HepG2 (cell line): Measurements from ENCODE around the gene SLC35G2. TPM values are rescaled to one million over a fixed set of nuclear protein-coding genes. Genes with fewer than 3 reads are reported as not detected.

Experiments used
- FOXO1 ChIP-seq: sonication (generic); formaldehyde crosslinking; IDR thresholded peaks from 2 replicates; pipeline ENCODE4 v1.4.0; 2020; ENCODE audit warnings: missing genetic modification reagents
- HOMEZ ChIP-seq: IDR thresholded peaks from 2 replicates; pipeline ENCODE4 v1.6.1; 2016; ENCODE audit warnings: low read depth
- KDM5A ChIP-seq: fragments of 200-600 bp; sonication (generic); IDR thresholded peaks from 2 replicates; pipeline ENCODE4 v1.7.0; 2018; ENCODE audit warnings: antibody characterized with exemption, mild to moderate bottlenecking, low read length, borderline replicate concordance
- NR2F2 ChIP-seq: IDR thresholded peaks from 2 replicates; pipeline ENCODE4 v1.6.1; 2012; ENCODE audit warnings: low read depth, inconsistent platforms, borderline replicate concordance
- SOX6 ChIP-seq, 2 experiments: fragments of 450-650 bp in 1 of 2; sonication (generic) in 1 of 2; formaldehyde crosslinking in 1 of 2; IDR thresholded peaks; 2 replicates each; pipeline versions ENCODE4 v1.4.0 to v1.6.1; 2017 to 2020; ENCODE audit warnings: antibody characterized with exemption in 1 of 2, mild to moderate bottlenecking in 1 of 2, missing genetic modification reagents in 1 of 2
- TCF7L2 ChIP-seq: IDR thresholded peaks from 2 replicates; pipeline ENCODE4 v1.6.1; 2011; ENCODE audit warnings: mild to moderate bottlenecking, low read depth, low read length, moderate library complexity
- TERF1 ChIP-seq: sonication (generic); formaldehyde crosslinking; IDR thresholded peaks from 2 replicates; pipeline ENCODE4 v1.8.0; 2022; ENCODE audit warnings: mild to moderate bottlenecking, missing genetic modification reagents, moderate library complexity
- ZNF275 ChIP-seq: sonication (generic); formaldehyde crosslinking; IDR thresholded peaks from 2 replicates; pipeline ENCODE4 v1.8.0; 2022; ENCODE audit warnings: missing genetic modification reagents, mild to moderate bottlenecking, inconsistent platforms, borderline replicate concordance
- ZNF33A ChIP-seq: sonication (generic); formaldehyde crosslinking; IDR thresholded peaks from 2 replicates; pipeline ENCODE4 v1.5.1; 2020; ENCODE audit warnings: missing genetic modification reagents, mild to moderate bottlenecking, moderate library complexity, borderline replicate concordance
- ZNF414 ChIP-seq: sonication (generic); formaldehyde crosslinking; IDR thresholded peaks from 2 replicates; pipeline ENCODE4 v1.5.0; 2020; ENCODE audit warnings: missing genetic modification reagents
- ZNF441 ChIP-seq: sonication (generic); formaldehyde crosslinking; IDR thresholded peaks from 2 replicates; pipeline ENCODE4 v1.7.0; 2021; ENCODE audit warnings: missing genetic modification reagents, borderline replicate concordance
- ZNF580 ChIP-seq: IDR thresholded peaks from 2 replicates; pipeline ENCODE4 v1.6.1; 2016; ENCODE audit warnings: low read depth, borderline replicate concordance
- ZNF616 ChIP-seq: sonication (generic); formaldehyde crosslinking; IDR thresholded peaks from 2 replicates; pipeline ENCODE4 v1.5.0; 2020; ENCODE audit warnings: low read depth, mild to moderate bottlenecking, missing genetic modification reagents
- ZNF652 ChIP-seq: IDR thresholded peaks from 2 replicates; pipeline ENCODE4 v1.6.1; 2016; ENCODE audit warnings: low read depth, borderline replicate concordance
- polyA plus RNA-seq, 8 experiments: library from polyadenylated mRNA; depleted of rRNA in 3 of 8; stranded (reverse) in 7 of 8; unstranded in 1 of 8; fragments of >200 nt; fragmentation: Illumina TruSeq in 4 of 8; extraction: Trizol in 4 of 8; gene quantifications; 2 replicates each; pipeline versions ENCODE4 v1.2.1 to v1.2.3, GENCODE V29; 2011 to 2016; ENCODE audit warnings: low read depth in 4 of 8, missing spikeins in 1 of 8, mixed read lengths in 1 of 8; ENCODE audit not compliant: insufficient read depth in 1 of 8
- total RNA-seq, 5 experiments: library from RNA; depleted of rRNA; stranded (reverse); fragments of >200 nt; fragmentation: Illumina TruSeq; extraction: Trizol; gene quantifications; 2 replicates each; pipeline ENCODE4 v1.2.3, GENCODE V29; 2016; ENCODE audit warnings: low read depth in 1 of 5

Gene SLC35G2
- total and polyA plus RNA-seq, 2 of the 13 experiments (the other 11 are each of a cell fraction or from before 2014, with no cell fraction given), result 7.6 to 10.3 TPM

- TF ChIP-seq TERF1 (CRISPR knock-in tag) (no peak), ZNF275 (CRISPR knock-in tag) (no peak), FOXO1 (CRISPR knock-in tag) (no peak), ZNF414 (CRISPR knock-in tag) (no peak), TCF7L2 (no peak), HOMEZ (no peak), ZNF33A (CRISPR knock-in tag) (no peak), ZNF616 (CRISPR knock-in tag) (no peak), ZNF441 (CRISPR knock-in tag) (no peak; the same call in 1 of the 2 replicates), NR2F2 (no peak), SOX6 (IDR thresholded peaks at IDR 0.05) (no peak), SOX6 (CRISPR knock-in tag; IDR thresholded peaks at IDR 0.05) (peak; percentile 48), ZNF652 (CRISPR knock-in tag) (no peak), KDM5A (no peak), ZNF580 (CRISPR knock-in tag) (peak; percentile 33; the same call in 1 of the 2 replicates)
Observed at GRCh38 chr3:136819731-136820679, 1.1 kb downstream of the SLC35G2 start (continued).
